PC-9 (cell line): Measurements from ENCODE around the gene ACBD4. TPM values are rescaled to one million over a fixed set of nuclear protein-coding genes. Genes with fewer than 3 reads are reported as not detected.

ENCODE experiments used
- BruUV-seq: library from RNA; stranded (reverse); fragments of 400-500 nt; replicated peaks from 2 replicates; lab custom pipeline; 2021; lab: Mats Ljungman, UMichigan
- CTCF ChIA-PET: fragments of 300-600 bp; sonication (Branson Sonifier 250); formaldehyde crosslinking; loops from one replicate; lab custom pipeline; 2022; ENCODE audit warnings: antibody characterized with exemption; lab: Charles Lee
- POLR2A ChIA-PET: fragments of 300-600 bp; sonication (Branson Sonifier 250); formaldehyde crosslinking; loops from one replicate; lab custom pipeline; 2022; ENCODE audit warnings: antibody characterized with exemption; ENCODE audit not compliant: unreplicated experiment; lab: Charles Lee
- DNase-seq, 2 experiments: peaks; one replicate each; pipeline versions ENCODE4 v3.0.0 to v3.0.0-alpha.2; 2015 to 2022; ENCODE audit warnings: mixed read lengths in 1 of 2
- H2AFZ ChIP-seq: fragments of 200-600 bp; sonication (generic); 2 replicates; pipeline ENCODE4 v1.8.1; 2017; ENCODE audit warnings: antibody characterized with exemption
- H3F3A ChIP-seq: fragments of 200-600 bp; sonication (generic); 2 replicates; pipeline ENCODE4 v1.8.1; 2017; ENCODE audit warnings: antibody characterized with exemption, mild to moderate bottlenecking, low read depth; ENCODE audit not compliant: insufficient read depth
- H3K27ac ChIP-seq: fragments of 200-600 bp; sonication (generic); 2 replicates; pipeline ENCODE4 v1.6.1; 2016; ENCODE audit warnings: mixed run types
- H3K27me3 ChIP-seq: fragments of 200-600 bp; sonication (generic); 2 replicates; pipeline ENCODE4 v1.6.1; 2016; ENCODE audit warnings: low read depth, mixed run types; ENCODE audit not compliant: insufficient read depth
- H3K36me3 ChIP-seq: fragments of 200-600 bp; sonication (generic); 2 replicates; pipeline ENCODE4 v1.6.1; 2016; ENCODE audit warnings: low read depth, mixed run types
- H3K4me1 ChIP-seq: fragments of 200-600 bp; sonication (generic); replicated peaks from 2 replicates; pipeline ENCODE4 v1.6.1; 2016; ENCODE audit warnings: mixed run types; ENCODE audit not compliant: insufficient read depth
- H3K4me2 ChIP-seq: fragments of 200-600 bp; sonication (generic); 2 replicates; pipeline ENCODE4 v1.6.1; 2017; ENCODE audit warnings: mixed run types
- H3K4me3 ChIP-seq: fragments of 200-600 bp; sonication (generic); 2 replicates; pipeline ENCODE4 v1.6.1; 2016; ENCODE audit warnings: mixed run types
- H3K79me2 ChIP-seq: fragments of 200-600 bp; sonication (generic); 2 replicates; pipeline ENCODE4 v1.6.1; 2017; ENCODE audit warnings: low read depth, mixed run types
- H3K9me2 ChIP-seq: fragments of 200-600 bp; sonication (generic); 2 replicates; pipeline ENCODE4 v1.8.1; 2017; ENCODE audit warnings: mild to moderate bottlenecking; ENCODE audit not compliant: insufficient read depth
- H3K9me3 ChIP-seq: fragments of 200-600 bp; sonication (generic); 2 replicates; pipeline ENCODE4 v1.8.1; 2016; ENCODE audit warnings: low read depth; ENCODE audit not compliant: insufficient read depth
- H4K20me1 ChIP-seq: fragments of 200-600 bp; sonication (generic); 2 replicates; pipeline ENCODE4 v1.8.1; 2017; ENCODE audit not compliant: insufficient read depth
- CTCF ChIP-seq: fragments of 200-600 bp; sonication (generic); conservative IDR thresholded peaks from 2 replicates; pipeline ENCODE4 v1.6.1; 2017; ENCODE audit warnings: mixed run types, antibody characterized with exemption, mild to moderate bottlenecking, moderate library complexity
- EZH2 ChIP-seq: fragments of 200-600 bp; sonication (generic); IDR thresholded peaks from 2 replicates; pipeline ENCODE4 v1.8.0; 2017; ENCODE audit warnings: antibody characterized with exemption, low read depth
- intact Hi-C: fragments of 100-400 bp; cut with micrococcal nuclease; formaldehyde crosslinking; loops from one replicate; pipeline ENCODE4 v1.10.0; 2022; ENCODE audit not compliant: unreplicated experiment
- total RNA-seq: library from RNA; stranded (reverse); gene quantifications from 2 replicates; pipeline ENCODE4 v1.2.3, GENCODE V29; 2021

The ACBD4 gene
- total RNA-seq, 1 experiment from 2014 or later: 14.6 TPM

- H2AFZ ChIP-seq: no peak overlapping the region
- no peak overlapping the region for H3K4me3 ChIP-seq
- H3K9me3 ChIP-seq: no peaks in the 10 kb centered on the region
- ChIA-PET CTCF (interaction anchor here (1.2 kb wide), 1 partner anchor 52 kb away, joined by 3 read pairs; no protein-coding TSS in a partner anchor), POLR2A (no interaction called here)
- no peaks in the 10 kb centered on the region for H3K36me3 ChIP-seq
- H3K4me1 ChIP-seq: no peaks in the 10 kb centered on the region
- no peaks in the 10 kb centered on the region for H4K20me1 ChIP-seq
- H3K27ac ChIP-seq: no peak overlapping the region
- no peaks in the 10 kb centered on the region for H3K79me2 ChIP-seq
- no peaks in the 10 kb centered on the region for H3K9me2 ChIP-seq
- TF ChIP-seq CTCF (no peak), EZH2 (no peak)
- peaks cover 5% of the 10 kb centered on the region for H3F3A ChIP-seq
- no peak overlapping the region for H3K4me2 ChIP-seq
- intact Hi-C loops: no loop called here
- H3K27me3 ChIP-seq: no peaks in the 10 kb centered on the region
- no peak for DNase-seq
- BruUV-seq: no TSS peak
Measured at GRCh38 chr17:45112559-45113423, 22.7 kb upstream of the ACBD4 start.

- no peak overlapping the region for H3K4me3 ChIP-seq
- H3K27me3 ChIP-seq: no peaks in the 10 kb centered on the region
- H3K27ac ChIP-seq: no peak overlapping the region
- H3K4me1 ChIP-seq: no peaks in the 10 kb centered on the region
- ChIA-PET CTCF (no interaction called here), POLR2A (no interaction called here)
- H4K20me1 ChIP-seq: no peaks in the 10 kb centered on the region
- H3K79me2 ChIP-seq: no peaks in the 10 kb centered on the region
- peaks cover 4% of the 10 kb centered on the region for H3F3A ChIP-seq
- no peaks in the 10 kb centered on the region for H3K9me2 ChIP-seq
- DNase-seq: no peak
- no peaks in the 10 kb centered on the region for H3K9me3 ChIP-seq
- no peaks in the 10 kb centered on the region for H3K36me3 ChIP-seq
- no TSS peak for BruUV-seq
- H3K4me2 ChIP-seq: no peak overlapping the region
- TF ChIP-seq CTCF (no peak), EZH2 (no peak)
- no peak overlapping the region for H2AFZ ChIP-seq
- intact Hi-C loops: no loop called here
Measured at GRCh38 chr17:45113424-45113754, 22.1 kb upstream of the ACBD4 start.

DNA sequence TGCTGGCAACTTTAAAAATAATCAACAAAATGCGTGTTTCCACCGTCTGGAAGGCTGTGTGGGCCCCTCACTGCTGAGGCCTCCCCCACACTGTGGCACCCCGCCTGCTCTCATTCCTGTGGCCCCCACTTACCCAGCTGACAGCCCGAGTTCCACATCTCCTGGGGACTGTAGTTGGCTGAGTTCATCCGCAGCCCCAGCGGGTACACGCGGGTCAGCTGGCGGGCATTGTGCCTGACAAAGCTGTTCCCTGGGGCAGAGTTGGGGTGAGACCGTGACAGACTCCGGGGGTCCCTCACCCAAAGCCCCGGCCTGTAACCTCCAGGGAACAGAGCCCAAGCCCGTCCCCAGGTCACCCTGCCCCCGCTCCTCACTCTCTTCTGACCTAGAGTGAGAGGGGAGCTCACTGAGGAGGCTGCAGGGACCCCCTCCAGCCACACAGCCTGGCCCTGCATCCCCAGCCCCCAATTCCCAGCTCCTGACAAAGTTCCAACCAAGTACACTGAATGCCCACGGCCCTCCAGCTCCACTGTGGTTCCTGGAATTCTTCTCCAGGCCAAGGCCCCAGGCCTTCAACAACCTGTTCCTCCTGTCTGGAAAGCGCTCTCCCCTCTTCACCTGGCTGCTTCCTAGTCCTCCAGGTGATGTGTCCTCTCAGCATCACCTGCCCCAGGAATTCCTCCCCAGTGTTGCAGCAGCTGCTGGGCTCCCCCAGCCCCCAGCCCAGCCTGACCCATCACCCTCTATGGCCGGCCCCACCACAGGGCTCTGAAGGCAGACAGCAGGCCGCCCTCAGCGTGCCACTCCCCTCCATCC is 21.2 kb upstream of the ACBD4 start:
- H3K4me1 ChIP-seq: no peaks in the 10 kb centered on the region
- TF ChIP-seq EZH2 (no peak), CTCF (no peak)
- H3K4me3 ChIP-seq: no peak overlapping the region
- intact Hi-C loops: no loop called here
- H3K27ac ChIP-seq: no peak overlapping the region
- H3K9me2 ChIP-seq: no peaks in the 10 kb centered on the region
- no TSS peak for BruUV-seq
- no peak overlapping the region for H3K4me2 ChIP-seq
- no peaks in the 10 kb centered on the region for H3K79me2 ChIP-seq
- H4K20me1 ChIP-seq: no peaks in the 10 kb centered on the region
- H3K36me3 ChIP-seq: no peaks in the 10 kb centered on the region
- no peaks in the 10 kb centered on the region for H3K9me3 ChIP-seq
- no peak overlapping the region for H2AFZ ChIP-seq
- ChIA-PET CTCF (no interaction called here), POLR2A (no interaction called here)
- no peak for DNase-seq
- no peaks in the 10 kb centered on the region for H3K27me3 ChIP-seq
- H3F3A ChIP-seq: no peaks in the 10 kb centered on the region
